ENCODE results near the gene MLST8.

- TF ChIP-seq CTCF (IDR thresholded peaks at IDR 0.05) (no peak), POLR2A (IDR thresholded peaks at IDR 0.05) (no peak)
These were observed 31.8 kb downstream of the MLST8 start for GRCh38 chr16:2237102-2237482.

Measured in ovary (tissue), 3 donors.